PC-3 (cell line): ENCODE data around the gene DGCR2. TPM values are rescaled to one million over a fixed set of nuclear protein-coding genes. Genes with fewer than 3 reads are reported as not detected.

Experiments
- ATAC-seq: fragments of 200-7000 bp; cut with Tn5 transposase; 2 replicates; pipeline ENCODE4 v1.9.1; 2020; ENCODE audit warnings: mild to moderate bottlenecking, moderate library complexity
- Bru-seq: library from RNA; stranded (reverse); fragments of 400-500 nt; gene quantifications from one replicate; lab custom pipeline; 2021; lab: Mats Ljungman, UMichigan
- BruChase-seq, 2 experiments: library from RNA; stranded (reverse); fragments of 400-500 nt; gene quantifications; one replicate each; lab custom pipeline; 2021; lab: Mats Ljungman, UMichigan
- BruUV-seq: library from RNA; stranded (reverse); fragments of 400-500 nt; replicated peaks from 2 replicates; lab custom pipeline; 2021; lab: Mats Ljungman, UMichigan
- CTCF ChIA-PET: fragments of 300-600 bp; sonication (Branson Sonifier 250); formaldehyde crosslinking; loops from one replicate; lab custom pipeline; 2022; ENCODE audit warnings: antibody characterized with exemption; lab: Charles Lee
- POLR2A ChIA-PET: fragments of 300-600 bp; sonication (Branson Sonifier 250); formaldehyde crosslinking; loops from one replicate; lab custom pipeline; 2022; ENCODE audit warnings: antibody characterized with exemption; ENCODE audit not compliant: unreplicated experiment; lab: Charles Lee
- DNase-seq: peaks from one replicate; pipeline ENCODE4 v3.0.0-alpha.2; 2015
- H2AFZ ChIP-seq: fragments of 300-600 bp; sonication (generic); 2 replicates; pipeline ENCODE4 v1.6.0; 2016; ENCODE audit warnings: antibody characterized with exemption, low read length
- H3F3A ChIP-seq: fragments of 300-600 bp; sonication (generic); one replicate; pipeline ENCODE4 v1.6.0; 2017; ENCODE audit warnings: antibody characterized with exemption, low read length, control low read depth, mild to moderate bottlenecking; ENCODE audit not compliant: unreplicated experiment
- H3K27ac ChIP-seq: fragments of 300-600 bp; sonication (generic); 2 replicates; pipeline ENCODE4 v1.5.1; 2016; ENCODE audit warnings: mild to moderate bottlenecking, low read length
- H3K27me3 ChIP-seq: fragments of 300-600 bp; sonication (generic); 2 replicates; pipeline ENCODE4 v1.6.1; 2016; ENCODE audit warnings: low read length, mixed read lengths
- H3K36me3 ChIP-seq: fragments of 300-600 bp; sonication (generic); 2 replicates; pipeline ENCODE4 v1.6.1; 2016; ENCODE audit warnings: low read depth, mixed run types, low read length, mixed read lengths
- H3K4me1 ChIP-seq: fragments of 300-600 bp; sonication (generic); 2 replicates; pipeline ENCODE4 v1.5.1; 2016; ENCODE audit warnings: low read length; ENCODE audit not compliant: insufficient read depth
- H3K4me2 ChIP-seq: fragments of 300-600 bp; sonication (generic); 2 replicates; pipeline ENCODE4 v1.6.0; 2016; ENCODE audit warnings: low read length
- H3K4me3 ChIP-seq: fragments of 300-600 bp; sonication (generic); 2 replicates; pipeline ENCODE4 v1.5.1; 2016; ENCODE audit warnings: mild to moderate bottlenecking, low read length, mixed read lengths
- H3K79me2 ChIP-seq: fragments of 300-600 bp; sonication (generic); 2 replicates; pipeline ENCODE4 v1.6.1; 2017; ENCODE audit warnings: low read length, mixed read lengths
- H3K9ac ChIP-seq: fragments of 300-600 bp; sonication (generic); 2 replicates; pipeline ENCODE4 v1.6.0; 2016; ENCODE audit warnings: mild to moderate bottlenecking, low read length
- H3K9me2 ChIP-seq: fragments of 300-600 bp; sonication (generic); replicated peaks from 2 replicates; pipeline ENCODE4 v1.6.1; 2016; ENCODE audit warnings: mixed run types, low read length, mixed read lengths
- H3K9me3 ChIP-seq: fragments of 300-600 bp; sonication (generic); 2 replicates; pipeline ENCODE4 v1.6.1; 2016; ENCODE audit warnings: low read length, mixed read lengths
- H4K20me1 ChIP-seq: fragments of 300-600 bp; sonication (generic); 2 replicates; pipeline ENCODE4 v1.6.1; 2016; ENCODE audit warnings: low read length, mixed read lengths
- EZH2 ChIP-seq: fragments of 300-600 bp; sonication (generic); IDR thresholded peaks from one replicate; pipeline ENCODE4 v1.6.1; 2017; ENCODE audit warnings: antibody characterized with exemption, mild to moderate bottlenecking, low read length; ENCODE audit not compliant: unreplicated experiment
- EZH2phosphoT487 ChIP-seq: fragments of 300-600 bp; sonication (generic); IDR thresholded peaks from 2 replicates; pipeline ENCODE4 v1.6.1; 2018; ENCODE audit warnings: mild to moderate bottlenecking, antibody characterized with exemption, low read length, borderline replicate concordance
- intact Hi-C: fragments of 100-400 bp; cut with micrococcal nuclease; formaldehyde crosslinking; loops from 2 replicates; pipeline ENCODE4 v1.9.0; 2023
- long read RNA-seq: library from polyadenylated mRNA; unstranded; transcript quantifications from one replicate; pipeline ENCODE4 v2.0.0, GENCODE V29; 2021; ENCODE audit not compliant: unreplicated experiment
- total RNA-seq: library from RNA; depleted of rRNA; stranded (reverse); fragments of >200 nt; gene quantifications from 2 replicates; pipeline ENCODE4 v1.2.3, GENCODE V29; 2014; rRNA removed
- TF ChIP-seq, protein P1 (sequence below): fragments of 300-600 bp; sonication (generic); conservative IDR thresholded peaks from 2 replicates; pipeline ENCODE4 v1.5.1; 2017; ENCODE audit warnings: antibody characterized with exemption, low read depth, mild to moderate bottlenecking, low read length

Gene DGCR2
- total RNA-seq (36.1 and 46.1 TPM in 2 replicates), Bru-seq, nascent RNA (percentile 72 among the genes with signal in this experiment), BruChase-seq, experiment 1, labeled RNA remaining after a 6-hour chase (percentile 78 among the genes with signal in this experiment), BruChase-seq, experiment 2, labeled RNA remaining after a 2-hour chase (percentile 78 among the genes with signal in this experiment)
- long read RNA-seq, full-length matches to known transcripts: 59 of 183 reads
- long read RNA-seq, partial matches to known transcripts: 19 of 183 reads
- long read RNA-seq, other reads (novel, unspliced or antisense): 105 of 183 reads

DNA sequence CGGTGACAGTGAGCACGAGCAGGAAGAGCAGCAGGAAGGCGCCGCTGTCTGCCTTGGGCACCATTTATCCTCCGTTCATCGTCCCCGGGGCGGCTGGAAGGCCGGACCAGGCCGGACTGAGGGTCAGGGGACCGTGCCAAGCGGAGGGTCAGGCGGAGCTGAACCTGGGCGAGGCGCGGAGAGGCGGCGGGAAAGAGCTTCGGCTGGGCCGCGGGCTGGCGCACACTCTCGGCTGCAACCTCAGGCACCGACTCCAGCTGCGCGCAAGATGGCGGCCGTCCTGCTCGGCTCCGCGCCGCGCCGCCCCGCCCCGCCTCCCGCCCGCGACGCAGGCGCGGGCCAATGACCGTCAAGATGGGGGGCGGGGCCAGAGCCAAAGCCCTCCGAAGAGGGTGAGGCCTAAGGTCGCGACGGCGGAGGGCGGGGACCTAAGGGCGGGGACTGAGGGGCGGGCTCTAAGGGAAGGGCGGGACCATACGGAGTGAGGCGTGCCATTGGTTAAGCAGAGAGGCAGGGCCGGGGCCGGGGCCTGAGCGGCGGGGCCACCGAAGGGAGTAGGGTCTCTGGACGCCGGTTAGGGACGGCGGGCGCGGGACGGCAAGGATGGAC, at the start of gene DGCR2:
Gene DGCR2, minus strand, starts transcription at position 270 of the 609 bp plus-strand sequence. Its CDS starts 206 bp downstream, at position 64.
- H3K9me2 ChIP-seq: no peaks in the 10 kb centered on the region
- no TSS peak for BruUV-seq
- peak within 1 kb of the TSS; percentile 90 for H3K4me2 ChIP-seq
- ATAC-seq: peak; percentile 90
- H3K4me3 ChIP-seq: peak within 1 kb of the TSS; percentile 96
- peak within 1 kb of the TSS; percentile 86 for H2AFZ ChIP-seq
- peak; percentile 91 for DNase-seq
- intact Hi-C loops: no loop called here
- peaks cover 24% of the 10 kb centered on the region; the same call in 1 of the 2 replicates for H4K20me1 ChIP-seq
- TF ChIP-seq EZH2 (no peak), EZH2phosphoT487 (no peak)
- TF ChIP-seq, protein P1, sequence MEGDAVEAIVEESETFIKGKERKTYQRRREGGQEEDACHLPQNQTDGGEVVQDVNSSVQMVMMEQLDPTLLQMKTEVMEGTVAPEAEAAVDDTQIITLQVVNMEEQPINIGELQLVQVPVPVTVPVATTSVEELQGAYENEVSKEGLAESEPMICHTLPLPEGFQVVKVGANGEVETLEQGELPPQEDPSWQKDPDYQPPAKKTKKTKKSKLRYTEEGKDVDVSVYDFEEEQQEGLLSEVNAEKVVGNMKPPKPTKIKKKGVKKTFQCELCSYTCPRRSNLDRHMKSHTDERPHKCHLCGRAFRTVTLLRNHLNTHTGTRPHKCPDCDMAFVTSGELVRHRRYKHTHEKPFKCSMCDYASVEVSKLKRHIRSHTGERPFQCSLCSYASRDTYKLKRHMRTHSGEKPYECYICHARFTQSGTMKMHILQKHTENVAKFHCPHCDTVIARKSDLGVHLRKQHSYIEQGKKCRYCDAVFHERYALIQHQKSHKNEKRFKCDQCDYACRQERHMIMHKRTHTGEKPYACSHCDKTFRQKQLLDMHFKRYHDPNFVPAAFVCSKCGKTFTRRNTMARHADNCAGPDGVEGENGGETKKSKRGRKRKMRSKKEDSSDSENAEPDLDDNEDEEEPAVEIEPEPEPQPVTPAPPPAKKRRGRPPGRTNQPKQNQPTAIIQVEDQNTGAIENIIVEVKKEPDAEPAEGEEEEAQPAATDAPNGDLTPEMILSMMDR: no peak
- H3K36me3 ChIP-seq: no peaks in the 10 kb centered on the region
- H3F3A ChIP-seq: no peaks in the 10 kb centered on the region
- peak within 1 kb of the TSS; percentile 39; the same call in 1 of the 2 replicates for H3K27ac ChIP-seq
- POLR2A ChIA-PET: interaction anchor here (0.6 kb wide), 1 partner anchor 212 kb away, joined by 5 read pairs; no protein-coding TSS in a partner anchor
- CTCF ChIA-PET: no interaction called here
- H3K4me1 ChIP-seq: peaks cover 13% of the 10 kb centered on the region
- no peaks in the 10 kb centered on the region for H3K27me3 ChIP-seq
- H3K79me2 ChIP-seq: peaks cover 45% of the 10 kb centered on the region
- no peaks in the 10 kb centered on the region for H3K9me3 ChIP-seq
- peak within 1 kb of the TSS; percentile 78 for H3K9ac ChIP-seq

GRCh38 chr22:19169947-19170318, 47.7 kb upstream of the DGCR2 start:
- POLR2A ChIA-PET: no interaction called here
- BruUV-seq: no TSS peak

More at GRCh38 chr22:19169947-19170318, 47.7 kb upstream of the DGCR2 start:
- CTCF ChIA-PET: no interaction called here
- no peaks in the 10 kb centered on the region for H4K20me1 ChIP-seq
- H3K9me3 ChIP-seq: no peaks in the 10 kb centered on the region
- no peak overlapping the region for H3K9ac ChIP-seq
- TF ChIP-seq EZH2: no peak
- TF ChIP-seq EZH2phosphoT487: no peak
- TF ChIP-seq, protein P1: no peak
- DNase-seq (no peak), ATAC-seq (no peak)
- peak overlapping the region; percentile 87 for H3K4me2 ChIP-seq
- H3F3A ChIP-seq: no peaks in the 10 kb centered on the region
- intact Hi-C loops: no loop called here
- peak overlapping the region; percentile 63; the same call in 1 of the 2 replicates for H2AFZ ChIP-seq
- H3K36me3 ChIP-seq: no peaks in the 10 kb centered on the region
- no peak overlapping the region for H3K27ac ChIP-seq
- H3K4me3 ChIP-seq: peak overlapping the region; percentile 61
- peaks cover 28% of the 10 kb centered on the region for H3K27me3 ChIP-seq
- H3K79me2 ChIP-seq: peaks cover 43% of the 10 kb centered on the region
- H3K4me1 ChIP-seq: peaks cover 22% of the 10 kb centered on the region
- H3K9me2 ChIP-seq: no peaks in the 10 kb centered on the region
